SH-SY5Y (cell line): ENCODE results near the gene ZBTB20.

Experiments used
- GATA2 ChIP-seq: IDR thresholded peaks from 2 replicates; pipeline ENCODE4 v1.6.1; 2011; ENCODE audit warnings: mild to moderate bottlenecking, low read depth, low read length
- GATA3 ChIP-seq: IDR thresholded peaks from 2 replicates; pipeline ENCODE4 v1.6.1; 2011; ENCODE audit warnings: low read depth, mild to moderate bottlenecking, low read length, moderate library complexity

ZBTB20 gene

DNA sequence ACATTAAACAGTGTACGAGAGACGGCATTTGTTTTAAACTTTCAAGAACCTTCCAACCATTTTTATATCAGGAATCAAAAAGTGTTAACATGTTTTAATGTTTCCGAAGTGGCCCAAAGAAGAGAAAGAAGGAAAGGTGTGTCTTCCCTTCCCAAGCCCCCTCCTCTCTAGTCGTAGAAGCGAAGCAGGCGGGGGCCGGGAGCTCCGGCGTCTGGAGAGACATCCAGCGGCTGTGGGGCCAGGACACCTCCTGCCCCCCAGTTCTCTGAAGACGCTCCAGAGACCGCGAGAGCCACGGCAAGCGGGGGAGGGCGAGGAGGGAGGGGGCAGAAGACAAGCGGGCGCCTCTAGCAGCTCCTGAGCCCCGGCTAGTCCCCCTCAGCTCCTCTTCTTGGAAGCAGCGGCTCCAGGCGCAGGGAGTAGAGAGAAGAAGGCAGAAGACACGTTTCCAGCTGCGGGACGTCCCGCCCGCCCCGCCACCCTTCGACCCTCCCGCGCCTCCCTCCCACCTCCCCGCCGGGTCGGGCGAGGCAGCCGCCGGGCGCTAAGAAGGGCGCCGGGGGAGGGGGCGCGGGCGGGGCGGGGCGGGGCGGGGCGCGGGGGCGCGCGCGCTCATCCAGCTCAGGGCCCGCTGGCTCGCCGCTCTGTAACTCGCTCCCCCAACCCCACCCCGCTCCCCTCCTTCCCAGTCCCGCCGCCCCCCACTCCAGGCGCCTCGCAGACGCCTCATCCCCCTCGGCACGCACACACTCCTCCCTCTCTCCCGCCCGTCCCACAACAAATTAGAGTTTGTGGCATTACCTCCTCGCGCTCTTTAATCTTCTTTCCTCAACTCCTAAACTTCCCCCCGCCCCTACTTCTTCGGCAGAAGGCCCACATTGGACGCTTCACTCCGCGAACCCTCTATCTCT lies at the start of gene ZBTB20:
TSS of gene ZBTB20 (minus strand) at position 871 of the 911 bp plus-strand sequence.
- TF ChIP-seq GATA3 (no peak), GATA2 (no peak)

DNA sequence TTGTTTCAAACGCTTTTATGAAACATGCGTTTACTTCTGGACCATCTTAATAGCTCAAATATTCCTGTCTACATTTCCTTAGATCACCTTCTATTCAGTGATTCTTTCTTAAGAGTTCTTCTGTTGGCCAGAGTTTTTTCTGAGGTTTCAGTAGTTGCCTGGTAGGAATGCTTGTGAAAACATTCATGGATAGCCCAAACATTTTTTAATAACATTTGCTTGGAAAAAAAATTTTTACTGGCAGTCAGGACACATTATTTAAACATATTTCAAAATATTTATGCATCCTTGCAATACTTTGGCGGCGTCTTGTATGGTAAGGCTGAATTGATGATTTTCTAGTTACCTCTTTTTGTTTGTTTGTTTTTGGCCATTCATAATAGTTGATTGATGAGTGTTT lies 47.4 kb upstream of the ZBTB20 start:
- no peak for TF ChIP-seq GATA2
- TF ChIP-seq GATA3: no peak

DNA sequence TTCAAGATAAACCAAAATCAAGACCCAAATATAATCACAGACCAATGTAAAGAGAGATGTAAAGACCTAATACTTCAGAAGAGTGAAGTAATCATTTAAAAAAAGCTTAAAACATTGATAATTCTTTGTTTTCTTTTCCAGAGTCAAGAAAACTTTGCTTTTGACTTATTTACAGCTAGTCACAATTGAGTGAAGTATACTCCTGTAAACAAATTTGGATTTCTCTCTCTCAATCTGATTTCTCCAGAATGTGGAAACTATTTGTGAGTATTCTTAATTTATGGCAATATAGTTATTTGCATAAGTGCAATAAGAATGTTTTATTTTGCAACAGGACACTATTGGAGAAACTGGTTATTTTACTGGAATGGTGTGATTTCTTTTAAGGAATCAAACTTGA lies 43.7 kb upstream of the ZBTB20 start:
- no peak for TF ChIP-seq GATA2
- TF ChIP-seq GATA3: no peak

DNA sequence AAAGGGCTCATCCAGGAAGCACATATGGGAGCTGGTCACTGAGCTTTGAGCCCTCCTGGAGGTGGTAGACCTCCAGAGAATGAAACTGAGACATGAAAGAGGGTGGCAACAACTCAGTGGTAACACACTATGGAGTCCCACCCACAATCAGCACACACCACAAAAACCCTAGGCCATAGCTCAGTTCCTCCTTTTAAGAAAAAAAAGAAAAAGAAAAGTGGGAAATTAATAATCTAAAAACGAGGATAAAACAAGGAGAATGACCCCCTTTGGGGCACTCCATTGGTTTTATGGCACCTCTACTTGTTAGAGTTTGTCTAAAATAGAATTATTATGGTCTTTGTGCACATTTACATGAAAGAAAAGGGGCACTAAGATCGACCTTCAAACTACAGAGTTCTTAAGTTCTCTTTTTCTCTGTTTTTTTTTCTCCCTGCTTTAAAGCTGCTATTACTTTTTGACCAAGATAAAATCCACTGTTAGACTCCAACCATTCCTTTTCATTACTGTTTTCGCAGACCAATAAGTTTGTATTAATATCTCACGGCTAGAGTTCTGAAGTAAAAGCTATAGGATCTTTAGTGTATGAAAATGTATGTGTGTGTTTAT lies 40.2 kb upstream of the ZBTB20 start:
- no peak for TF ChIP-seq GATA3
- TF ChIP-seq GATA2: no peak

DNA sequence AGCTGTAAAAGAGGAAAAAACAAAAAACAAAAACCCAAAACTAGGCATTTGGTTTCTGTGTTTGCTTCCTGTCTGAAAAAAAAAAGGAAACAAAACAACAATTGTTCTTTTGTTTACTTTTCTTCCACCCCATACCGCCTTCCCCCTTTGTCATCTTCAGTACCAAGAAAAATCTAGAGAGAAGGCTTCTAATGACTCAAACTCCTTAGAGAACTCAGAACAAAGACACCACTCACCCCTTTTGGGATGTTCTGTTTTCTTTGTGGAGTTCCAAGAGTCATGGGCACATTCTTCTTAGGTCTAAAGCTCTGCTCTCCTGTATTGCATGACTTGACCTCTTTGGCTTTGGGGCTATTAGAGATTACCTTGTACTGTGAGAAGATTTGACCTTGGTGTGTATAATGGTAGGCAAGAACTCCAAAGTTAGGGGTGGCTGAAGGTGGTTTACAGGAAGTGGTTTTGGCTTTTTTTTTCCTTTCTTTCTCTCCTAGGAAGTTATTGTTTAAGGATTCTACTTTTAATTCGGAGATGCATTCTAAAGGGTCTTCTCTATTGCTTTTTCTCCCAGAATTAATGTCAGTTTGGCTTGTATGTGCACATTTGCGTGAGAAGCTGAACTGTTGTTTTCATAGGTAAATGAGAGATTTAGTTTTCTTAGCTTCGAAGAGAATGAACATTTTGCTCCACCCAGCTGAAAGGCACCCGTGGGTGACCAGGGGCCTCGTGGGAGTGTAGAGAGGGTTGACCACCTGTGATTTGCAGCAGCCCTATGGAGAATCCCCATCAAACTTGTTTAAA lies 39.5 kb upstream of the ZBTB20 start:
- TF ChIP-seq GATA2 (no peak), GATA3 (no peak)

DNA sequence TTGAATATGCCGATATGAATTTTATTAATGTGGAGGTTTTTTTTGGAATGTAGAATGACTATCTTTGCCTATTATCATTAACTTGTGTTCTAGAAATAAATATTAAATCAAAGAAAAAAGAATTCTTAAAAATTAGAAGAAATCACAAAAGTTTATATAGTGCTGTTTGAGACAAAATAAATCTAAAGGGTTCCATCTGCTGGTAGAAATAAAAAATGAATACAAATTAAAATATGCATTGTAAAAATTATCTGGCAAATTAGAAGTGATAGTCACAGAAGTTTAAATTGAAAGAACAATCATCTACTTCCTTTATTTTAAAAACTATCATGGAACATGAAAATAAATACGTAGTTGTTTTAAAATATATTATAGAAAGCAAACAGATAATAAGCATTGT lies 22.7 kb upstream of the ZBTB20 start:
- no peak for TF ChIP-seq GATA2
- no peak for TF ChIP-seq GATA3

DNA sequence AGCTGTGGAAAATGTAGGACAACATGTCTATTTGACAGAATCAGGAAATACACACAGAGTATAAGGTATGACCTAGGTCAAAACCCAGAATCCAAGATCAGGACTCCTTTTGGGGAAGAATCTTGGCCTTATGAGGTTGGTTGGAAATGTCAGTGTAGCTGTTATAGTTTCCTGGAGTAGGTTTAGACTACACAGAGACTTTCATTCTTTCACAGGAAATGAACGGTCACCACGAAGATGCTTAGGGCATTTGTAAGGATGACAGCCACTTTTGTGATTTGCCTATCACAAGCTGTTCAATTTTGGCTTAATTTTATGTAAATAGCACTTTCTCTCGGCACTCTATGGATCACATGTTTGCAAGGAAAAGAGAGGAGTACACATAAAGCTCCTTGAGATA lies 18.6 kb upstream of the ZBTB20 start:
- no peak for TF ChIP-seq GATA2
- TF ChIP-seq GATA3: no peak

DNA sequence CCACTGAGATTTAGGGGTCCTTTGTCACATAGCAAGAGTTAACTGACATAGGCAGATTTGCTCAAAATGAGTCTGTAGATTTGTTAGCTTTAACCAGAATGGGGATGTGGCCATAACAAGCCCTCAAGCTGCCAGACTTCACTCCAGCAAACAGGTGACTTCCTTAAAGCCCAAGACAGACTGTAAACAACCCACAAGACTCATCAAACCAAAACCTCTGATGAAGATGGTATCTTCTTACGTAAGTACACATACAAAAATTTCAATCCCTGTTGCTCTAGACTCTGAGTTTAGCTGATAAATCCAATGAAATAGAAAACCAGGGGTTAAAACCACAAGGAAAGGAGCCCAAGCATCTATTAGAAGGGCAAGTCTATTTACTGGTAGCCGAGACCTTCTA lies 18.2 kb upstream of the ZBTB20 start:
- no peak for TF ChIP-seq GATA3
- no peak for TF ChIP-seq GATA2

DNA sequence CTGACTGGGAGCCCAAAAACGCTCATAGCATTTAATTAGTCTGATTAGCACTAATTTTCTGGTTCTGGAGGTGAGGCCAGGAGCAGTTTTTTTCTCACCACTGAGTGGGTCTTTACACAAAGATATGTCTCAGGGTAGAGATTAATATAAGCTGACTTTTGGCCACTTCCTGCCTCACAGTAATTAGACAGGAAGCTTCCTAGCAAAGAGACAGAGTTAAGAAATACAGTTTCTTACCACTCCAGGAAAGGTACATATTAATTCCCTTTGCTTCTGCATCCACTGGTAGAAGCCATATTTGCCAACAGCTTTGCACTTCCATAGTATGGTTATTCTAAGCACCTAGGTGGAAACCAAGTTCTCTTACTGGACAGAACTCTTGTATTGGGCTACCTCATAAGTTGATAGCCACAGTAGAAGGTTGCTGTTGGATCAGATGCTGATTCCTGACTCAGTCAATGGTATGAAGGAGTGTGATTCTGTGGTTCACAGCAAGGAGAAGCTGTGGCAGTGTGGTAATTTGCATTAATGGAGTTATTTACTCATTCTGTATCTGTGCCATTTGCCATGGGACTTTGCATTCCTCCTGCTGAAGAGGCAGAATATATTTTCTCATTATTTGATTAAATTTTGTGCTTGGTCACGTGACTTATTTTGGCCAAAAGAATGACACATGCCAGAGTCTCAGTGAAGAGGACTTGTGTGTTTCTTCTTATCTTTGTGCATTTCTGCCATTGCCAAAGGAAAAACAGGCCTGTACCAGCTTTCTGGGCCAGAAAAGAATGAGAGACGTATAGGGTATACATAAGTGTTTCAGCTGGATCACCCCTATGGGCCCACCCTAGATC lies 17.5 kb upstream of the ZBTB20 start:
- TF ChIP-seq GATA2: no peak
- TF ChIP-seq GATA3: no peak

DNA sequence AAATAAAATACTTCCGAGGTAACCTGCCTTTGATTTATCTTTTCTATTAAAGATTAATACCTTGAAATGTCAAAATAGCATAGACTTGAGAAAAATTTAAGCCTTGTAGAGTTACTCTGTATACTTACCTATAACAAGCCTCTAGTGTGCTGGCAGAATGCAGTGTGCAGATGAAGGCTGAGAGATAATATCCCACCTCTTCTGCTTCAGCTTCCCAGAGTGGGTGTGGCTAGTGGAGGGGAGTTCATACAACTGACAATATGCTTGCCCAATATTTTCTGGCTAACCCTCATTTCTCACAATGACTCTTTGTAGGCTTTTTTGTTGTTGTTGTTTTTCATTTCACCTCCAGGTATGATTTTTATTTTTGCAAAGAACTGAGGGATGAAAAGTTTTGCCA lies 15.7 kb upstream of the ZBTB20 start:
- TF ChIP-seq GATA2: no peak
- TF ChIP-seq GATA3: no peak

DNA sequence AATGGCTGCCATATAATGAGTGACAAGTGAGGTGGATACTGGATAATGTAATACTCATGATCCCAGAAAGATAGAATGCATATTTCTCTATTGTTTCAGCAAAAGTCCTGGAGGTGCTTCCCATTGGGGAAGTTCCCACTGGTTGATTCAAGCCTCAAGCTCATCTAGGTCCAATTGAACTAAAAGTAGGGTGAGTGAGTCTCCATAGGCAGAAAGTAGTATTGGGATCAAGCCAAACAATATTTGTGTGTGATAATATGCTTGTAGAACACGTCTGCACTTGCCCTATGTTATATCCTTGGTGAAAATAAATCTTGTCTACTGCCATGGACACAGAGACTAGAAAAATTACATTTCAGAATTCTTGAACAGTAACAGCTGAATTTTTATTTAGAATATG lies 14.8 kb upstream of the ZBTB20 start:
- TF ChIP-seq GATA2: no peak
- no peak for TF ChIP-seq GATA3

DNA sequence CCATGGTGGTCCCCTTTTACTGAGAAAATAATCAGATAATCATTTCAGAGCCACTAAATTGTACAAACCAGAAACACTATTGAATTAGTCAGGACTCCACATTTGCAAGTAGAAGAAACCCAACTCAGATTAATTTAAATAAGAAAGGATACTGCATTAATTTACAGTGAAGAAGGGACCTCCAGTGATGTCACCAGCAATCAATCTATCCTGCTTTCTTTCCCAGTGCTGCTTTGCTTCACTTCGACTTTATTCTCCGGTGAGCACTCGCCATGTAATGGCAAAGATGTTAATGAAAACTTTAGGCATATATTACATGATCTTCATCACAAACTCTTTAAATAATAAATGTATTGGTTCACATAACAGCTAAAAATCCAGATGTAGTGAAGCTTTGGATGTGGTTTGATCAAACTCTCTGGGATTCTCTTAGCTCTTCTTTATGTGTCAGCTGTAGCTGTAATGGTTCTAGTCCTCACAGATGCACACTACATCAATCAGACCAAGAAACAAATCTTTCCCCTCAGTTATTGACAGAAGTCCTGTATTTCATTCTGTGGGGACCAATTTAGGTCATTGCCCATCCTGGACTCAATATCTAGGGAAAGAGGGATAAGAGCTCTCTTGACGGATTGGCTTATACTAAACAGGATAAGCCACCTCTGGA lies 14.2 kb upstream of the ZBTB20 start:
- no peak for TF ChIP-seq GATA3
- TF ChIP-seq GATA2: no peak

DNA sequence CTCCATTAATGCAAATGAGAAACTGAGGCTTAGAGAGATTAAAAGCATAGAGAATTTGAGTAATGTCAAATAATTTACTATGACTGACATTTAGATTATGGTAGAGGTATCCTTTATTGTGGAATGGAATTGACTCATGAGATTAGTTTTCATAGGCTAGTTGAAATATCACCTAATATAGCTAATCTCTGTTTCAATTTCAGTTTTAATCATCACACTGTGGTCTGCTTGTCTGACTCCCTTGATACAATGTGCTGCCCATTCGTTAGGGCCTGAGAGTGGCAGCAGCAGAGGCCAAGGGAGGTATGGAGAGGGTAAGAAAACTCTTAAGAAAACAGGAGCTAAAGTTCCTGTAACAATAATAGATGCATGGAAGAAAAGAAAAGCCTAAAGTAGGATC lies 13.2 kb upstream of the ZBTB20 start:
- no peak for TF ChIP-seq GATA3
- no peak for TF ChIP-seq GATA2

DNA sequence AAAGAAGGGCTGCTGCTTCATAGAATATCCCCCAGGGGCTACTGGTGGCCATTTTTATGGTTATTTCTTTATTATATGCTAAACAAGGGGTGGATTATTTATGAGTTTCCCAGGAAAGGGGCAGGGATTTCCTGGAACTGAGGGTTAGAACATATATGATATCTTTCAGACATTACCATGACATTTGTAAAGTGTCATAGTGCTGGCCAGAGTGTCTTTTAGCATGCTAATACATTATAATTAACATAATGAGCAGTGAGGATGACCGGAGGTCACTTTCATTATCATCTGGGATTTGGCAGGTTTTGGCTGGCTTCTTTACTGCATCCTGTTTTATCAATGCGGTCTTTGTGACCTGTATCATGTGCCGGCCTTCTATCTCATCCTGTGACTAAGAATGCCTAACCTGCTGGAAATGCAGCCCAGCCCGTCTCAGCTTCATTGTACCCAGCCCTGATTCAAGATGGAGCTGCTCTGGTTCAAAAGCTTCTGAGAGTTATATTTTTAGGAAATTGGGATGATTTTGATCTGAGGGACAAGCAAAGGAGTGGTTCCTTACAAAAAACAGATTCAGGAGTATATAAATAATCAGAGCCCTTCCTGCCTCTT lies 9.1 kb upstream of the ZBTB20 start:
- TF ChIP-seq GATA2 (no peak), GATA3 (no peak)
